ENCODE data around the gene OCSTAMP.

DNA sequence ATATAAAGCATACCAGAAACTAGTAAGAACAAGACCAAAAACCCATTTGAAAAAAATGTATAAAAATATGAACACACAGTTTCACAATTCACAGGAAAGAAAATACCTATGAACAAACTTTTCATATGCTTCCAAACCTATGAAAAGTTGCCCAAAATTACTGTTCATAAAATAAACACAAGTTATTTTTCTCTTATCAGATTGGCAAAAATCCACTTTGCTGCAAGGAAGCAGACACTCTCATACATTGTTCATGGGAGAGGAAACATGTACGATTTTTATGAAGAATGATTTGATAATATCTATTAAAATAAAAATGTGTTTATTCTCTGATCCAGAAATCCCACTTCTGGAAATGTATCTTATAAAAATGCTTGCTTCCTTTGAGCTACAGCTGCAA is 40.0 kb upstream of the OCSTAMP start:
- TF ChIP-seq, protein P1, sequence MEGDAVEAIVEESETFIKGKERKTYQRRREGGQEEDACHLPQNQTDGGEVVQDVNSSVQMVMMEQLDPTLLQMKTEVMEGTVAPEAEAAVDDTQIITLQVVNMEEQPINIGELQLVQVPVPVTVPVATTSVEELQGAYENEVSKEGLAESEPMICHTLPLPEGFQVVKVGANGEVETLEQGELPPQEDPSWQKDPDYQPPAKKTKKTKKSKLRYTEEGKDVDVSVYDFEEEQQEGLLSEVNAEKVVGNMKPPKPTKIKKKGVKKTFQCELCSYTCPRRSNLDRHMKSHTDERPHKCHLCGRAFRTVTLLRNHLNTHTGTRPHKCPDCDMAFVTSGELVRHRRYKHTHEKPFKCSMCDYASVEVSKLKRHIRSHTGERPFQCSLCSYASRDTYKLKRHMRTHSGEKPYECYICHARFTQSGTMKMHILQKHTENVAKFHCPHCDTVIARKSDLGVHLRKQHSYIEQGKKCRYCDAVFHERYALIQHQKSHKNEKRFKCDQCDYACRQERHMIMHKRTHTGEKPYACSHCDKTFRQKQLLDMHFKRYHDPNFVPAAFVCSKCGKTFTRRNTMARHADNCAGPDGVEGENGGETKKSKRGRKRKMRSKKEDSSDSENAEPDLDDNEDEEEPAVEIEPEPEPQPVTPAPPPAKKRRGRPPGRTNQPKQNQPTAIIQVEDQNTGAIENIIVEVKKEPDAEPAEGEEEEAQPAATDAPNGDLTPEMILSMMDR (IDR thresholded peaks at IDR 0.05) = no peak
- TF ChIP-seq POLR2A (IDR thresholded peaks at IDR 0.05) = no peak

Measured in tibial nerve (tissue), 3 donors.